Activated CD4-positive, CD25-positive, alpha-beta regulatory T cell treated with anti-CD3 and anti-CD28 coated beads, Interleukin-2, amount 50 U/mL, for 24 hours (primary cell): Measurements from ENCODE around the gene SLC9C1.

Experiments used
- ATAC-seq, 2 donors: fragments of 150-1000 bp; cut with Tn5 transposase; one replicate each; pipeline ENCODE4 v1.10.0; 2021; ENCODE audit warnings: mild to moderate bottlenecking in 1 of 2, moderate library complexity in 1 of 2

SLC9C1 gene

DNA sequence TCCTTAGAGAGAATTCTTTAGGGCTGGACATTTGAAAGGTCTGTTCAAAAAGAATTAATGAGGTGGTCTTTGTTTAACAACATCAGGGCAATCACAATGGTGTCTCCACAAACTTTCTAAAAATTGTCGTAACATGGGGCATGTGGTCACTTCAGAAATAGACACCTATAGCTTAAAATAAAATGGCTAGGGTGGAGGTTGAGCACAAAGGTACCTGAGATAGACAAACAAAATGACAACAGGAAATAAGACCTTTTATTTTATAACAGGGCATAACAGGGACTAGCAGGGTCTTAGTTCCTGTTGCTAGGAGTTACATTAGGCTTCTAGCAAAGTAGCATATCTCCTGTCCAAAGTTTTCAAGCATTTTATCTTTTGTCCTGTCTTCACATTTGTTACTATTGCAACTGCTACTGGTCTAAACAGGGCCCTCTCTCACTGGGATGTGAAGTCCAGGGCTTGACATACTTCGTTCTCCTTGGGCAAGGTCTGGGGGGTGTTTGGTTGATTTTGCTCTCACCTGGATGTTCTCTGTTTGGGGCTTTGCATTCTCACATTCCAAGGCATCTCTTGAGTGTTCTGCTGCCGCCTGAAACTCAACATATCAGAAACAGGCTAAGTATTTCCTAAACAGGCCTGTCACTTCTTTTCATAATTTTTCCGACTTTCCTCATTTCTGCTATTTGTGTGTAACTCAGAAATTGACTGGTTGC is 163.9 kb downstream of the SLC9C1 start:
- no peak for ATAC-seq

- peak; percentile 78 to 83 for ATAC-seq
Observed at GRCh38 chr3:112128843-112129727, 164.9 kb downstream of the SLC9C1 start.

GRCh38 chr3:112127522-112128494 is 166.2 kb downstream of the SLC9C1 start:
- ATAC-seq, result peak in 1 of 2 donors; percentile 7

DNA sequence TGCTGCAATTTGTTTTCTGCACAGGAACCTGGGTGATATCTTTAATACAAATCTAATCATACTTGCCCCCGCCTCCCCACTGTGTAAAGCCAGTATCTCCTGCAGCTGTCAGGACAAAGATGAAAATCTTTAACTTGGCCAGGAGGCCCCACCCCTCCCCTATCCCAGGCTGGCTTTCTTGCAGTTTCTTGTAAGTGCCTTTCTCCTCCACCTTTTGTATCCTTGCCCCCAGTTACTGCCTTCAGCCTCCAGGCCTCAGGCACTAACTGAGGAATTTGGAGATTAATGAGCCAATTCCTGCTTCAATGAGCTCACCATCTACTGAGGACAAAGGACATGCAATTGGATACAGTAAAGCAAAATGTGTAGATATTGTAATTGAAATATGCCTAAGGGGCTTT is 167.5 kb downstream of the SLC9C1 start:
- no peak for ATAC-seq

DNA sequence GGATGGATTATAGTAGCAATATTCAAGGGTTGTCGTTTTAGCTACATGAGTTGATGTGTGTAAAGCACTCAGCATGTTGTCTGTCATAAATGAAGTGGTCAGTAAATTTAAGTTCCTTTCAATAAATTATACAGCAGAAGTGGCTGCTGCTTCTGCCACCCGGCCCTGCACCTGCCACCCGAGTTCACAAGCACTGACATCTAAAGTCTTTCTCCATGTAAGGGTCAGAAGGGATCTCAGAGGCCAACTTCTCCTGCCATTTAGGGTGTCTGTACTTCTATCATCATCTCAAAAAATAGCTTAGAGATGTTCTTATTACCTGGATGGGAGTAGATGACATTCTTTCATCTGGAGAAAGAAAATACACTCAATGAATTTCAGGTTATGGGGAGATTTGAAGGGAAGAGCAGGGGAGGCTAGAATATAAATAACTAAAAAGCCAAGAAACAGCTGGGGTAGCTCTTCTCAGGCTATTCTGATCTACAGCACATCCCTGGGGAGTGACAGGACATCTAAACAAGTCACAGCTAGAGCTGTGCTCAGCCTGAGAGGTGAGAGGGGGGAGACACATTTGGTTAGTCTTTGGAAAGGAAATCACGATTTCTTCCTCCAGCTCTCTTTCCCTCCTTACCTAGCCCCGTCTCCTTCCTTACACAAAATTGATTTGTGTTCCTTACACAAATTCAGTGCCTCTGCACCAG is 169.0 kb downstream of the SLC9C1 start:
- ATAC-seq, result no peak

DNA sequence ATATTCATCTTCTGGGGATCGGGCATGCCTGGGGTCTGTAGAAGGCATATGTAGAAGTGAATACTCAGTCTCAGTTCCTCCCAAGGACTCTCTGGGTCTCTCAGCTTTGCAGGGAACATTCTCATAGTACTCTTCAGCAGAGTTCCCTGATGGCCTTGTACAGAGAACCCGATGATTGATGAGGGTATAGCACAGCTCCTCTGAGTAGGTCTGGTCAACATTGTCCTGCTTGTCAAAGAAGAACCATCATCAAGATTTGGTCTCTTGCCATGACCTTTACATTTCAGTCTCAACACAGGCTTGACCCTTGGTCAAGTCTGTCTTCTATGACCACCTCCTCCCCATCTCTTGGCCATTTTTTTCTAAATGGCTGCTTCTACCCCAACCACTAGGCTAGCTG is 170.5 kb downstream of the SLC9C1 start:
- no peak for ATAC-seq

DNA sequence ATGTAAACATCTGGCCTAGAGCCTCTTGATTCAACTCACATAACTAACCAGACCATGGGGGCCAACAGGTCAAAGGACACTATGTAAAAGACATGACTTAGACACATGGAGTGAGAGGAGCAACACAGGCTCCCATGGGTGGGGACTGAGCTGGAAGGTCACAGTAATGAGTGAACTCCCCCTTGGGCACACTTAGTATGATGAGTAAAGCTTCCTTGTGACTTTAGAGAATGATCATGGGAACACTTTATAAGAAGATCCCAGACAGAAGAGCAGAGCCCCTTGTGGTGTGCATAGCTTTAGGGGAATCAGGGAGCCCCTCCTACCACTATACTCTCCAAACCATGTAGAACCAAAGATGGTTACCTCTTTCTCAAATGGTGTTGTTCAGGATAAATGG is 171.1 kb downstream of the SLC9C1 start:
- ATAC-seq, result no peak

DNA sequence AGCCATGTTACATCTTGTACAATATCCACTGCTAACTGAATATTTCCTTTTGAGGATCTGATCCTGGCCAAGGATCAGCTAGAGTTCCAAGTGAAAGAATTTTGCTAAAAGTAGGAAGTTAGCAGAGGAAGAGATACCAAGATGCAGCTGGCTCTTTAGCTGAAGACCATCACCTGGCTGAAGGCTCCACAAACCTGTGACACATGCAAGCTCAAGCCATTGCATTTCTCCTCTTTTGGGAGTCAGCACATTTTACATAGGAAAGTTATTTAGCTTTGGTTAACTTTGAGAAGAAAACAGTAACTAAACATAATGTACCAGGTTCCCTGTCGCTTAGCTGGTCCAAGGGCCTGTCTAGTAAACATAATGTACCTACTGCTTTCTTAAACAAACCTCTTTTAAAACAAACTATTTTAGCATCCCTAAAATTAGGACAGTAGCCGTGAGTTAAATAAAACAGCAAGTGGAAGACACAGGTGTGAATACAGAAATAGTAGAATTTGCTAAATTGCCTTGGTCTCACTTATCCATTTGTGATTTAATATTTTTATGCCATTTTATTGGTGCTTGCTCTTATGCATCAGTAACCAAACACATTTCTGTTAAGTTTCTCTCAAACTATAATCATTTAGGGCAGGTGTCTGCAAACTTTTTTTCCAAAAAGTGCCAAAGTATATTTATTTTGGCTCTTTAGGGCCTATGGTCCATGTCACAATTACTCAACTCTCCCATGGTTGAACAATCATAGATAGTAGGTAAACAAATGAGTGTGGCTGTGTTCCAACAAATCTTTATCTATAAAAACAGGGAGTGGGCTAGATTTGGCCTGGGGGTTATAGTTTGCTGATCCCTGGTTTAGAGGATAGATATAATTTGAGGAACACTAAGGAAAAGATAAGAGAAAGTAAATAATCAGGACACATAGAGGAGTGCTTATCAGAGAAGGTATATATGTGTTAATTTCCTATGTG is 172.2 kb downstream of the SLC9C1 start:
- ATAC-seq, result no peak

DNA sequence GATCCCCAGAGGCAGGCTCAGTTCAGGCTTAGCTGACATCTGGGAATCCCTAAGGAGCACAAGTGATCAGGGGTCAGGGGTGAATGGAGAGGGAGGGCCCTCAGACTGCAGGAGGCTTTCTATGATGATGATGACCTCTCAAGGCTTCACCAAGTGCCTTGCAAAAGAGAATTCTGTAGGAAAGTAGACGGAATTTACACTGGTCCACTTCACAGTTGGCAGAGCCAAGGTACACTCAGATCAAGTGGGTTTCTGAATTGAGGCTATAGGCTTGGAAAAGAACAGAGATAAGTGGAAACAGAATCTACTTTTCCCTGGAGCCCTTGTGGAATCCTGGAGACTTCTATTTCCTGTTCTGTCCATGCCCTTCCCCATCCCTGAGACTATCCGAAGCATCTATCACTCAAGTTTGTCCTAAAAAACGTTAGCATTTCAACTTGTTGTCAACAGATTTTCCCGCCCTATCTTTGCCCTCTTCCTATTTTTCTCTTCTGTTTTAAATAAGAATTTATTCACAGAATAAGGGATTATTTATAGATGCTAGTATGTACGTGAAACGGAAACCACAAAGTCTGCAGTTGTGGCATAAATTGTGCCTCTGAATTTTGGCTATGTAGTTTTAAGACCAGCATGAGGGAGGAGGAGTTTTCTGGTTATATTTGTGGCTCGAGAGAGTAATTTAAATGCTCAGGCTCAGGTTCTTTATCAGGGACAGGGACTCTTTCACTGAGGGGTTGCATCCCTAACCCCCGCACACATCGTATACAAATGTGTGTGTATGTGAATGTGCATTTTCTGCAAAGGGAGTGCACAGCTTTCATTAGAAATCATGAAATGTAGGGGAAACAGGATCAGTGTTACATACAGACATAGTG is 173.8 kb downstream of the SLC9C1 start:
- no peak for ATAC-seq

DNA sequence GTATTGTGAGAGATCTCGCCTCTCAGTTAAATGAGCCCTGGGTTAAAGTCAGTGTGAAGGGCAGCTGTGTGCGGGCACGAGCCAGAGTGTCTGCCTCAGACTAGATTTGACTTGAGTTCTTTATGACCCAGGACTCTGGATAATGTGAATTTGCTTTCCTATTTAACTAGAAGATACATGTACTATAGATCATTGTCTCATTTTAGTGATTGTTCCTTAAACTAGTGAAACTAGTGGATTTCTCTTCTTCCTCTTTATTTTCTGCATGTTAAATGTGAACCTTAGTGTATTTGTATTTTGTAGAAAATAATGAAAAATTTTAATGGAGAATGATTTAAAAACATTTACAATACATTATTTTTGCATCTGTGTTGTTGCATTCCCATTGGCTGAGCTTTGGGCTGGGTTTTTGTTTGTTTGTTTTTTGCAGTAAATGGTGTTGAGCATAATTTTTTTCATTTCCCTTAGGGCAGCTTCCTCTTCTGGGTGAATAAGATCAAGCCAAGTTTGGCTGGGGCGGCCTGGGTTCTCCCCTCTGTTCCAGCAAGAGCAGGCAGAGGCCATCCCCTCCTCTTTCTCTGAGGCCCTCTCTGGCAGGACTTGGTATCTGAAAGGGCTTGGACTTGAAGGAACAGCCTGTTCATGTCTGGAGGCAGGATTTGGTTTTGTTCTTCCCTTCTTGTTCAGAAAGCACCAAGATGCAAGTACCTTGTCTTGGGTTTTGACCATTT is 176.0 kb downstream of the SLC9C1 start:
- no peak for ATAC-seq

GRCh38 chr3:112117415-112117814 is 176.6 kb downstream of the SLC9C1 start:
- no peak for ATAC-seq

DNA sequence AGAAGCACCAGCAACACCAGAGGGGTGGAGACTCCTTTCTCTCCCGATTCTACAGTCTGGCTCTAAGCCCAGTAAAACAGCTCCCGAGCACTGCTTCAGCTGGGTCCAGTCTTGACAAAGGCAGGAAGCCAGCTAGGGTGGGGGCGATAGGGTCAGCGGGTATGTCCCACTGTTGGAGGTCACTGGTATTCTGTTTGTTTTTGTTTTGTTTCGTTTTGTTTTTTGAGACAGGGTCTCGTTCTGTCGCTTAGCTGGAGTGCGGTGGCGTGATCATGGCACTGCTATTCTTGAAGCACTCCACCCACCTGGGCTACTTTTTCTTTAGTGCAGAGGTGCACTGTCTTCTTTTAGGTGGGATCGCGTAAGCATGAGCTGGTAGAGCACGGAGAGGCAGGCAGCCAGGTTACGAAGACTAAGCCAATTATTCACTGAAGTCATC is 177.2 kb downstream of the SLC9C1 start:
- ATAC-seq, result no peak

- ATAC-seq, result no peak
Observed at GRCh38 chr3:112115806-112116383, 178.1 kb downstream of the SLC9C1 start.

DNA sequence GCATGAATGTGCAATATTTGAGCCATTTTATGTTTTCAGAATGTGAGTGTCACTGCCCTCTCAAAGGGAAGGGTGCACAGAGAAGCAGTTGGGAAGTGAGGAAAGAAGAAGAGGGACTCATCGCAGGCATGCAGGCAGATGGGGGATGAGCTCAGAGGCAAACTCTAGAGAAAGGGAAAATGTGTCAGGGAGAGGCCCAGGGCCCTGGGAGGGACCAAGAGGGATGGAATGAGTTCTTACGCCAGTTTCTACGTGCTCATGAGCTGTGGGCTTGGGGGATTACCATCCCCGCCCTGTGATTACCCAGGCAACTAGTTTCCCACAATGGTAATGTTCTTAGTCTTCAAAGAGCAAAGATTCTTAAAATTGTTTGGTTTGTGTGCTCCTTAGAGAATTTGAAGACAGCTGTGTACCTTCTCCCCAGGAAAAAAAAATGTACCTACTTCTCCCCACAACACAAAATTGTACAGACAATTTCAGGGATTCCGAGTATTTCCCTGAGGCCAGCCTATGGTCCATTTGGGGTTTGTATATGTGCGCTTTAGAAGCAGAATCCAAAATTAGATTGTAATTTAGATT is 178.8 kb downstream of the SLC9C1 start:
- peak; percentile 30 to 36 for ATAC-seq

DNA sequence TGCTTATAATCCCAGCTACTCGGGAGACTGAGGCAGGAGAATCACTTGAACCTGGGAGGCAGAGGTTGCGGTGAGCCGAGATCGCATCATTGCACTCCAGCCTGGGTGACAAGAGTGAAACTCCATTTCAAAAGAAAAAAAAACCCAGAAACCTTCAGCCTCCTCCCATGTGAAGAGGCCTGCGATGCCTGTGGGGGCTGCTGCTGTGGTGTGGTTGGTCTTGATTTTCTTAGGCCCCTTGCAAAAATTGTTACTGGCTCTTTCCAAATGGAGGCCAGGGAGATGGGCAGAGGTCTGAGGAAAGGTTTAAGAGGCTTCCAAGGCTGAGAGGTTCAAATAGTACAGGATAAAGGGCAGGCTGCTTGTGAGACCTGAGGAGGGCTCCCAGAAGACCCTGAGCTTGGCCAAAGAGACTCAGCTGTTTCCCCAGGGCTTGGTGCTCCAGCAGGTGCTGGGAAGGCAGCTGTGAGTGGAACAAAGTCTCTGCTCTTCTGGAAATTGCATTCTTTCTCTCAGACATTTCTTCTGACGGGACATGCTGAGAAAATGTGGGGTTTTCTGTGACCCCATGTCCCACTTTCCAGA is 179.3 kb downstream of the SLC9C1 start:
- ATAC-seq, result no peak

- peak; percentile 81 to 88 for ATAC-seq
Observed at GRCh38 chr3:112111785-112112402, 182.1 kb downstream of the SLC9C1 start.

DNA sequence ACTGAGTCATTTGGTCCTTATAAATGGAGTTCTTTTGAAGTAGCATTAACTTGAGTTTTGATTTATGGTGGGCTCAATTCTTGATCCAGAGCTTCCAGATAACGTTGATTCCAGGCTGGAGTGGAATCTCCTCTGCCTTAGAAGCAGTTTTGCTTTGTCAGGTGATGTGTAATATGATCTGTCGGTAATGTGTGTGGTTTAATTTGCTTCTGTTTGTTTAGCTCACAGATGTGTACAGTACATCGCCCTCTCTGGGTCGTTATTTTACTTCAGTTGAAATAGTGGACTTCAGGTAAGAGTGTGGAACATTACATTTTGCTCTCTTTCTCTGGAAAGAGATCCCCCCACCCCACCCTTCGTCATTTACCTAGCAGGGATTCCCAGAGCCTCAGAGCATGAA is 184.7 kb downstream of the SLC9C1 start:
- ATAC-seq, result no peak
